HG02678 (cell line): ENCODE measurements around the gene C2orf49.
A peak's percentile ranks its signal among the peaks of the same experiment; 100 is the strongest.
"Not testable (repeated sequence)": the region's sequence is repeated elsewhere in the genome, so short reads cannot be mapped to it uniquely, and the experiment has no call there.

Experiments
- ATAC-seq: cut with Tn5 transposase; IDR thresholded peaks from one replicate; pipeline ENCODE4 v1.9.1; 2021; ENCODE audit warnings: mild to moderate bottlenecking, moderate library complexity; ENCODE audit not compliant: unreplicated experiment

The C2orf49 gene

GRCh38 chr2:105320651-105321215 lies 16.6 kb upstream of the C2orf49 start:
- ATAC-seq = no peak

- ATAC-seq = no peak
Measured at GRCh38 chr2:105321875-105322646, 15.3 kb upstream of the C2orf49 start.

GRCh38 chr2:105323111-105323510 lies 14.2 kb upstream of the C2orf49 start:
- no peak for ATAC-seq

- ATAC-seq = no peak
Measured at GRCh38 chr2:105324101-105324500, 13.2 kb upstream of the C2orf49 start.

GRCh38 chr2:105324732-105325131 lies 12.6 kb upstream of the C2orf49 start:
- ATAC-seq = no peak

GRCh38 chr2:105325389-105325963 lies 11.9 kb upstream of the C2orf49 start:
- no peak for ATAC-seq

GRCh38 chr2:105327271-105327670 lies 10.1 kb upstream of the C2orf49 start:
- ATAC-seq = not testable (repeated sequence)

GRCh38 chr2:105327690-105328089 lies 9.7 kb upstream of the C2orf49 start:
- no peak for ATAC-seq

- ATAC-seq = peak; percentile 22
Measured at GRCh38 chr2:105328281-105329196, 8.8 kb upstream of the C2orf49 start.

- peak; percentile 4 for ATAC-seq
Measured at GRCh38 chr2:105329197-105329554, 8.2 kb upstream of the C2orf49 start.

GRCh38 chr2:105329561-105330495 lies 7.5 kb upstream of the C2orf49 start, which contains the start of gene TGFBRAP1:
TSS of gene TGFBRAP1 (minus strand) at chr2:105329735. CDS start at chr2:105308301, 21,434 bp downstream.
- ATAC-seq = peak; percentile 85

- ATAC-seq = no peak
Measured at GRCh38 chr2:105330681-105331375, 6.5 kb upstream of the C2orf49 start.

- no peak for ATAC-seq
Measured at GRCh38 chr2:105334211-105334610, 3.1 kb upstream of the C2orf49 start.

- no peak for ATAC-seq
Measured at GRCh38 chr2:105335469-105335868, 1.9 kb upstream of the C2orf49 start.

GRCh38 chr2:105336786-105337121 lies 586 bp upstream of the C2orf49 start:
- no peak for ATAC-seq

GRCh38 chr2:105338020-105338385 lies 663 bp downstream of the C2orf49 start:
- peak; percentile 14 for ATAC-seq

GRCh38 chr2:105339414-105339813 lies 2.1 kb downstream of the C2orf49 start:
- ATAC-seq = no peak

- ATAC-seq = no peak
Measured at GRCh38 chr2:105344704-105345345, 7.5 kb downstream of the C2orf49 start.

GRCh38 chr2:105357122-105357521 lies 19.8 kb downstream of the C2orf49 start:
- no peak for ATAC-seq
